OCI-LY1 (cell line): ENCODE results near the gene TECTA.

Experiments used
- EZH2 ChIP-seq: fragments of 200-600 bp; sonication (generic), shearing (Covaris generic); IDR thresholded peaks from 2 replicates; pipeline ENCODE4 v1.8.0; 2017; ENCODE audit warnings: borderline replicate concordance, mixed run types, mild to moderate bottlenecking, antibody characterized with exemption, low read length, moderate library complexity, mixed read lengths
- TF ChIP-seq, protein P1 (sequence below): fragments of 200-600 bp; sonication (generic), shearing (Covaris generic); IDR thresholded peaks from 2 replicates; pipeline ENCODE4 v1.5.1; 2017; ENCODE audit warnings: mild to moderate bottlenecking, antibody characterized with exemption, low read length, moderate library complexity, mixed read lengths

DNA sequence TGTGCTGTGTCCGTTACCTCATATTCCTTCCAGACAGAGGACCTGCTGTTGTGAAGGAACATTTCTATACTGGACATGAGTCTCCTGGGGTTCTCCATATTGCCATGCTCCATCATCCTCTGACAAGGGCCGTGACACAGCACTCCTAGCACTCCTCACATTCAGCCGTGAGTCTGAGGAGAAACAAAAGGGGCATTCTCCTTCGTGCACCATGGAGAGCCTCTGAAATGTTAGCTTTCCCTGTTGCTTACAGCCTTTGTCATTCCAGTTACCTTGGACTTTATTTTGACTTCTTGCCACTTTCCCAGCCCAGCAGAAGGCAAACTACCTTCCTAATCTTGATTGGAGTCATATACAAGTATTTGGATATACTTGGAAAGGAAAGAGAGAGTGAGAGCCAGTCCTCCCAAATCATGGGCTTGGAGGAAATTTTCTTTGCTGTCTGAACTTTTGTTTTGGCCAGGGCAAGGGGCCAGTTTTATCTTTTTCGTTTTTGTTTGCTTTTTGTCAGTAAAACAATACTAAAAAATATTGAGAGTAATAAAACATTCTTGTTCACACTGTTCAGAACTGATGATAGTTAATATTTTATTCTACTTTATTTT is 29.1 kb upstream of the TECTA start:
- TF ChIP-seq, protein P1, sequence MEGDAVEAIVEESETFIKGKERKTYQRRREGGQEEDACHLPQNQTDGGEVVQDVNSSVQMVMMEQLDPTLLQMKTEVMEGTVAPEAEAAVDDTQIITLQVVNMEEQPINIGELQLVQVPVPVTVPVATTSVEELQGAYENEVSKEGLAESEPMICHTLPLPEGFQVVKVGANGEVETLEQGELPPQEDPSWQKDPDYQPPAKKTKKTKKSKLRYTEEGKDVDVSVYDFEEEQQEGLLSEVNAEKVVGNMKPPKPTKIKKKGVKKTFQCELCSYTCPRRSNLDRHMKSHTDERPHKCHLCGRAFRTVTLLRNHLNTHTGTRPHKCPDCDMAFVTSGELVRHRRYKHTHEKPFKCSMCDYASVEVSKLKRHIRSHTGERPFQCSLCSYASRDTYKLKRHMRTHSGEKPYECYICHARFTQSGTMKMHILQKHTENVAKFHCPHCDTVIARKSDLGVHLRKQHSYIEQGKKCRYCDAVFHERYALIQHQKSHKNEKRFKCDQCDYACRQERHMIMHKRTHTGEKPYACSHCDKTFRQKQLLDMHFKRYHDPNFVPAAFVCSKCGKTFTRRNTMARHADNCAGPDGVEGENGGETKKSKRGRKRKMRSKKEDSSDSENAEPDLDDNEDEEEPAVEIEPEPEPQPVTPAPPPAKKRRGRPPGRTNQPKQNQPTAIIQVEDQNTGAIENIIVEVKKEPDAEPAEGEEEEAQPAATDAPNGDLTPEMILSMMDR = no peak
- TF ChIP-seq EZH2 = no peak
